Adrenal gland (tissue), 12 donors: ENCODE measurements around the gene EFCC1. TPM values are rescaled to one million over a fixed set of nuclear protein-coding genes. Genes with fewer than 3 reads are reported as not detected.
A peak's percentile ranks its signal among the peaks of the same experiment; 100 is the strongest.

Experiments used
- DNase-seq, 7 donors: peaks; one replicate each; pipeline ENCODE4 v3.0.0-alpha.2; 2019 to 2020
- H3K27ac ChIP-seq, 5 donors: fragments of 200-600 bp; sonication (generic) in 4 of 5; 1 replicate in 3 of 5; 2 replicates in 2 of 5; pipeline versions ENCODE4 v1.5.1 to v1.8.0; 2016 to 2020; ENCODE audit warnings: mild to moderate bottlenecking in 1 of 5
- H3K27me3 ChIP-seq: fragments of 200-600 bp; 2 replicates; pipeline ENCODE4 v1.8.0; 2021
- H3K36me3 ChIP-seq, 2 donors: fragments of 200-600 bp; replicated peaks in 1 of 2; 1 replicate in 1 of 2; 2 replicates in 1 of 2; pipeline versions ENCODE4 v1.5.1 to v1.8.0; 2018 to 2022
- H3K4me1 ChIP-seq, 2 donors: fragments of 200-600 bp; replicated peaks in 1 of 2; 1 replicate in 1 of 2; 2 replicates in 1 of 2; pipeline versions ENCODE4 v1.5.1 to v1.8.0; 2018 to 2021
- H3K4me3 ChIP-seq, 4 donors: fragments of 200-600 bp; sonication (generic) in 3 of 4; one replicate each; pipeline ENCODE4 v1.5.1; 2016 to 2018
- H3K9me3 ChIP-seq, 3 donors: fragments of 200-600 bp; sonication (generic) in 1 of 3; replicated peaks in 1 of 3; 1 replicate in 2 of 3; 2 replicates in 1 of 3; pipeline versions ENCODE4 v1.5.1 to v1.8.0; 2016 to 2021
- POLR2A ChIP-seq, 2 donors: fragments of 450-650 bp; IDR thresholded peaks; one replicate each; pipeline ENCODE4 v1.6.1; 2017; ENCODE audit warnings: antibody characterized with exemption in 2 of 2, mild to moderate bottlenecking in 2 of 2, moderate library complexity in 1 of 2
- WGBS, 4 donors: extraction: QIAGEN DNeasy Blood & Tissue Kit in 2 of 4; methylation state at CpG; one replicate each; pipeline versions ENCODE4 v1.1.5 to v1.1.7; 2013 to 2017; 5-methylcytosine and 5-hydroxymethylcytosine counted together
- intact Hi-C, 2 donors: fragments of 100-400 bp; cut with DNase I; formaldehyde crosslinking; loops; one replicate each; pipeline versions ENCODE4 v1.14.1 to v1.15.0; 2022 to 2023
- polyA plus RNA-seq, 3 donors: library from polyadenylated mRNA; stranded (reverse); fragments of 200-250 nt in 2 of 3; fragments of 350-450 nt in 1 of 3; fragmentation: Illumina TruSeq in 1 of 3; extraction: RNeasy Lipid Tissue Mini Kit (QIAGEN cat#74804) in 1 of 3; gene quantifications; one replicate each; pipeline ENCODE4 v1.2.3, GENCODE V29; 2013 to 2014
- total RNA-seq, 9 donors: library from RNA; depleted of rRNA in 4 of 9; stranded (reverse); fragments of >200 nt in 4 of 9; fragments of 120-200 nt in 1 of 9; fragmentation: NEBNext Ultra II Directional in 1 of 9; extraction: Animal tissue kit (Norgen Biotek cat#: 25700) in 1 of 9; gene quantifications; one replicate each; pipeline versions ENCODE4 v1.1.0 to v1.2.4, GENCODE V29; 2013 to 2023
- TF ChIP-seq, protein P1 (sequence below), 6 experiments: fragments of 450-650 bp in 4 of 6; fragments of 200-600 bp in 2 of 6; sonication (generic) in 1 of 6; IDR thresholded peaks; 1 replicate in 5 of 6; 2 replicates in 1 of 6; pipeline versions ENCODE4 v1.5.1 to v1.8.0; 2016 to 2021; ENCODE audit warnings: antibody characterized with exemption in 6 of 6, mild to moderate bottlenecking in 2 of 6, moderate library complexity in 1 of 6
- donor health status: healthy with polysubstance abuse.
- donor health status: Bipolar disorder and iron deficiency.
- donor health status: DM: yes; HTN: yes; CAD: no.
- donor health status: DM: no; HTN: no; CAD: no.
- donor health status: DM: no; HTN: no; CAD: no.
- donor health status: DM: yes; HTN: yes; CAD: no.

The EFCC1 gene
- total and polyA plus RNA-seq, 12 donors = 0.46 to 6.0 (median 1.8) TPM

DNA sequence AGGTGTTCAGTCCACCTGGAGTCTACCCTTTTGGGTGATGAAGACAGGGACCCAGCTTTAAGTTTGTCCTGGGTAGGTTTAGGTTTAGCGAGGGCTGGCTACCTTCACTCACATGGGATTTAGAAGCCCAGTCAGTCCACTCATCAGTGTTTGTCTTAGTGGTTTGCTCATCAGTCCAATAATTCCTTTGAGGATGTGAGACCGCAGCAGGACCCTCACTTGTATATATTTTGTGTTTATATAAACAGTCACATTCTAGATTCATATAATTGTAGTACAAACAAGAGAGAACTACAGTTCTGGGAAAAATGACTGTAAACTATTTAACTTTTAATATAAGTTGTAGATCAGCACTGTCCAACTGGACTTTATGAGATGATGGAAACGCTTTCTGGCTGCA is 18.2 kb downstream of the EFCC1 start:
- WGBS, 4 donors = 95 to 98% (median 97%) methylated on average over 3 of the region's 3 CpGs

DNA sequence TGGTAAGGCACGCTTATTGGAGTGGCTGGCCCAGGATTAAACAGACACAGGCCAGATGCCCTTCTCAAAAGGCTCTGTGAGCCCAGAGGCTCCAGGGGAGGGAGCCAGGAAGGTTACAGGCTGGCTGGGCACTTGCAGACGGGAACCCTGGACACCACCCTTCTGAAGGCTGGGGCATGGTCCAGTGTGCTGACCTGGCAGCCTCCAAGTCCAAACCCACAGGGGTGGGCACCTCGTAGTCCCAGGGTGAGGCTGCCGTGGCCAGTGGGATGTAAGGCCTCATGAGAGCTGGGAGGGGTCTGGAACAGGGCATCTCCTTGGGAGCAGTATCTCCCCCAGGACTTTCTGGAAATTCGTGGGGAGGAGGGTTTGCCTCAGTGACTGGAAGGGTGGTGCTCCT is 19.6 kb downstream of the EFCC1 start:
- no peaks in the 10 kb centered on the region for H3K27me3 ChIP-seq
- intact Hi-C loops = no loop called here
- H3K4me3 ChIP-seq = no peak overlapping the region
- TF ChIP-seq, protein P1, sequence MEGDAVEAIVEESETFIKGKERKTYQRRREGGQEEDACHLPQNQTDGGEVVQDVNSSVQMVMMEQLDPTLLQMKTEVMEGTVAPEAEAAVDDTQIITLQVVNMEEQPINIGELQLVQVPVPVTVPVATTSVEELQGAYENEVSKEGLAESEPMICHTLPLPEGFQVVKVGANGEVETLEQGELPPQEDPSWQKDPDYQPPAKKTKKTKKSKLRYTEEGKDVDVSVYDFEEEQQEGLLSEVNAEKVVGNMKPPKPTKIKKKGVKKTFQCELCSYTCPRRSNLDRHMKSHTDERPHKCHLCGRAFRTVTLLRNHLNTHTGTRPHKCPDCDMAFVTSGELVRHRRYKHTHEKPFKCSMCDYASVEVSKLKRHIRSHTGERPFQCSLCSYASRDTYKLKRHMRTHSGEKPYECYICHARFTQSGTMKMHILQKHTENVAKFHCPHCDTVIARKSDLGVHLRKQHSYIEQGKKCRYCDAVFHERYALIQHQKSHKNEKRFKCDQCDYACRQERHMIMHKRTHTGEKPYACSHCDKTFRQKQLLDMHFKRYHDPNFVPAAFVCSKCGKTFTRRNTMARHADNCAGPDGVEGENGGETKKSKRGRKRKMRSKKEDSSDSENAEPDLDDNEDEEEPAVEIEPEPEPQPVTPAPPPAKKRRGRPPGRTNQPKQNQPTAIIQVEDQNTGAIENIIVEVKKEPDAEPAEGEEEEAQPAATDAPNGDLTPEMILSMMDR (IDR thresholded peaks at IDR 0.05) = no peak
- no peak for TF ChIP-seq POLR2A (IDR thresholded peaks at IDR 0.05)
- H3K36me3 ChIP-seq = no peaks in the 10 kb centered on the region
- DNase-seq = no peak
- WGBS, 4 donors = 42 to 80% (median 69%) methylated on average over 2 to 5 of the region's 5 CpGs
- H3K27ac ChIP-seq = peak overlapping the region in 2 of 5 donors; percentile 7 to 10
- H3K4me1 ChIP-seq = peaks cover 5 to 32% of the 10 kb centered on the region in 2 donors
- H3K9me3 ChIP-seq = no peaks in the 10 kb centered on the region

More for the DNA sequence above, 18.2 kb downstream of the EFCC1 start:
- Histone ChIP-seq H3K9me3 (no peaks in the 10 kb centered on the region), H3K27ac (no peak overlapping the region), H3K4me1 (peaks cover 5 to 32% of the 10 kb centered on the region in 2 donors), H3K27me3 (no peaks in the 10 kb centered on the region), H3K36me3 (no peaks in the 10 kb centered on the region), H3K4me3 (no peak overlapping the region)
- intact Hi-C loops = no loop called here
- TF ChIP-seq POLR2A (IDR thresholded peaks at IDR 0.05) = no peak
- TF ChIP-seq, protein P1 (IDR thresholded peaks at IDR 0.05) = no peak
- DNase-seq = no peak

DNA sequence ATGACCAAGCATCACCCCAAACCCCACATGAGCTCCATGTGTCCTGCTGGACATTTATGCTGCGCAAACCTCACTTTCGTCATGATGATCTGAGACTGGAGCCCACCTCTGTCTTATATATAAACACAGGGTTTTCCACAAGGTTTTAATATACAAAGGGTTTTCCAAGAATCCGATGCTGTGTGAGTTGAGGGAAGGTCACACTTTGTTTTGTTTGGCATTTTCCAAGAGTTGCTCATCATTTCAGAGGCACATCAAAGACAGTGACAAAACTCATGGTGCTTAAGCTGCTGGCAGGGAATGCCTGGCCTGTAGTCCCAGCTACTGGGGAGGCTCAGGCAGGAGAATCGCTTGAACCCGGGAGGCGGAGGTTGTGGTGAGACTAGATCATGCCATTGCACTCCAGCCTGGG is 20.0 kb downstream of the EFCC1 start:
- Histone ChIP-seq H3K27me3 (no peaks in the 10 kb centered on the region), H3K36me3 (no peaks in the 10 kb centered on the region), H3K27ac (peak overlapping the region in 2 of 5 donors; percentile 7 to 10), H3K4me3 (no peak overlapping the region), H3K4me1 (peaks cover 5 to 31% of the 10 kb centered on the region in 2 donors), H3K9me3 (no peaks in the 10 kb centered on the region)
- WGBS, 4 donors = 39 to 52% (median 47%) methylated on average over 6 of the region's 6 CpGs
- TF ChIP-seq, protein P1 (IDR thresholded peaks at IDR 0.05) = no peak
- TF ChIP-seq POLR2A (IDR thresholded peaks at IDR 0.05) = no peak
- intact Hi-C loops = no loop called here
- DNase-seq = peak in 2 of 7 donors; percentile 40 to 50

DNA sequence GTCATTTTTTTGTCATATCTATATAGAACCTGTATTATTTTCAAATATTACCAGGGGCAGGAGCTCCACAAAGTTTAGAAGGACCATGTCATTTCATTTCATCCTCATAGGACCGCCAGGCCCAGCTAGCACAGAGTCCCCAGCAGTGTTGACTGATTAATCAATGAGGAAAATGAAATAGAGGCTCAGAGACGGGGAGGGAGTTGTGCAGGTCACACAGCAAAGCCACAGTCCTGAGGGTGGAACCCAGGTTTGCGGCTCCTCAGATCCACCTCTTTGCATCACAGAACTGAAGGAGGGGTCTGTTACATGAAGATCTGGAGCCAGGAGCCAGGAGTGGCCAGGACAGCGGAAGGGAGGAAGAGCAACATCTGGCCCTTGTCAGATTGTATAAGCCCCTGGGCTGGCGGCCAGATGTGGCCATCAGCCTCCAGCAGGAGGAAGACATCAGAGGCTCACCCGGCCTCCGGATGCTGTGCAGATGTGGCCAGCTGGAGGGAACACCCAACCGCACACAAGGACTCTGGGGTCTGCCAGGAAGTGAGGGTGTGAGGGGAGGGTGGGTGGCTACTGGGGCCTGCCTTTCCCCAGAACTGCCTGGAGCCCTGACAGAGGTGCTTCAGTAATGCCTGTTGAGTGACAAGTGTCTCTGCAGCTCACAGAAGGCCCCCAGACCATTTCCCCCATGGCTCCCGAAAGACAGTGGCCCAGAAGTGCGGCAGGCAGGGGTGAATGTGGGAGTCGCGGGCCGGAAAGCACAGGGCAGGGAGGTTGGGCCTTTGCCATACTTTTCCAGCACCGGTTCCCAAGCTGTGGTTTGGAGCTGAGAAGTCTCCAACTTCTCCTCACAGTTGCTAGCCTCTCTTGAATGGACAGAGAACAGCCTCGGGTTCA is 21.3 kb downstream of the EFCC1 start:
- Histone ChIP-seq H3K27me3 (no peaks in the 10 kb centered on the region), H3K27ac (peak overlapping the region in 2 of 5 donors; percentile 27 to 75), H3K4me3 (no peak overlapping the region), H3K36me3 (no peaks in the 10 kb centered on the region), H3K9me3 (no peaks in the 10 kb centered on the region), H3K4me1 (peaks cover 5 to 32% of the 10 kb centered on the region in 2 donors)
- TF ChIP-seq POLR2A (IDR thresholded peaks at IDR 0.05) = no peak
- TF ChIP-seq, protein P1 (IDR thresholded peaks at IDR 0.05) = no peak
- peak in 5 of 7 donors; percentile 35 to 72 (median 58) for DNase-seq
- 67 to 74% (median 67%) methylated on average over 10 to 15 of the region's 15 CpGs for WGBS, 4 donors
- intact Hi-C loops = no loop called here
